Astrocyte of the cerebellum (primary cell): Measurements from ENCODE around the gene INO80E.

Source experiments
- DNase-seq: peaks from one replicate; pipeline ENCODE4 v3.0.0-alpha.2; 2011; ENCODE audit warnings: low read depth
- H3K4me3 ChIP-seq: 2 replicates; pipeline ENCODE4 v1.5.1; 2011; ENCODE audit warnings: mild to moderate bottlenecking, low read depth, low read length, moderate library complexity
- in situ Hi-C: cut with HindIII; loops from 2 replicates; pipeline ENCODE4 v1.10.0; 2017; ENCODE audit warnings: low sequenced_read_pairs
- TF ChIP-seq, protein P1 (sequence below): IDR thresholded peaks from 2 replicates; pipeline ENCODE4 v1.5.1; 2012; ENCODE audit warnings: low read length, low read depth, moderate library complexity, mild to moderate bottlenecking; ENCODE audit errors: missing control alignments

Gene INO80E

DNA sequence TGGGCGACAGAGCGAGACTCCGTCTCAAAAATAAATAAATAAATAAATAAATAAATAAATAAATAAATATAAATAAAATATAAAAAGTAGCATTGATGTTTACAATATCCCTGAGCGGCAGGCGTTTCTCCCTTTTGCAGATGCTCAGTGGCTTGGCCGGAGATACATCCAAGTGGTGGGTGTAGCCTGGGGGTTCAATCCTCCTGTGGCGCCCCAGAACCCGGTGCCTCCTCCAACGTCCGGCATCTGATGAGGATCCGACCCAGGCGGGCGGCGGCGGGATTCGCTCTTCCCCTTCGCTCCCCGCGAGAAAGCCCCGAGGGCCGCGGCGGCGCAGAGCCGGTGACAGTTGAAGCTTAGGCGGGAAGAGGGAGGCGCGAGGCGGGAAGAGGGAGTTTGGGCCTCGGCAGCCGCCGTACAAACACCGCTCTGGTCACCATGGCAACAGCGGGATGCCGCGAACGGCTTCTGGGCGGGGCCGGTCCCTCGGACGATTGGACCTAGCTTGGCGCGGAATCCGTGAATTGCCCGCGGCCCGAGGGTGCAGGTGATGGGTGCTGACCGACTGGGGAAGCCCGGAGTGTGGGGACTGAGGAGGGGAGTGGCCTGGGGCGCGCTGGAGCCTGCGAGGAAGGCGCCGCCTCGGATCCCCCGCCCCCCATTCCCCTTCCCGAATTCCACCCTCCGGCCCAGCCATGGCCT lies 56.8 kb downstream of the INO80E start:
- TF ChIP-seq, protein P1, sequence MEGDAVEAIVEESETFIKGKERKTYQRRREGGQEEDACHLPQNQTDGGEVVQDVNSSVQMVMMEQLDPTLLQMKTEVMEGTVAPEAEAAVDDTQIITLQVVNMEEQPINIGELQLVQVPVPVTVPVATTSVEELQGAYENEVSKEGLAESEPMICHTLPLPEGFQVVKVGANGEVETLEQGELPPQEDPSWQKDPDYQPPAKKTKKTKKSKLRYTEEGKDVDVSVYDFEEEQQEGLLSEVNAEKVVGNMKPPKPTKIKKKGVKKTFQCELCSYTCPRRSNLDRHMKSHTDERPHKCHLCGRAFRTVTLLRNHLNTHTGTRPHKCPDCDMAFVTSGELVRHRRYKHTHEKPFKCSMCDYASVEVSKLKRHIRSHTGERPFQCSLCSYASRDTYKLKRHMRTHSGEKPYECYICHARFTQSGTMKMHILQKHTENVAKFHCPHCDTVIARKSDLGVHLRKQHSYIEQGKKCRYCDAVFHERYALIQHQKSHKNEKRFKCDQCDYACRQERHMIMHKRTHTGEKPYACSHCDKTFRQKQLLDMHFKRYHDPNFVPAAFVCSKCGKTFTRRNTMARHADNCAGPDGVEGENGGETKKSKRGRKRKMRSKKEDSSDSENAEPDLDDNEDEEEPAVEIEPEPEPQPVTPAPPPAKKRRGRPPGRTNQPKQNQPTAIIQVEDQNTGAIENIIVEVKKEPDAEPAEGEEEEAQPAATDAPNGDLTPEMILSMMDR, result no peak
- peak overlapping the region; percentile 87 for H3K4me3 ChIP-seq
- DNase-seq, result peak; percentile 69
- in situ Hi-C loops, result loop anchor here (5.0 kb wide), 1 partner anchor 64 kb away; no protein-coding TSS in a partner anchor

DNA sequence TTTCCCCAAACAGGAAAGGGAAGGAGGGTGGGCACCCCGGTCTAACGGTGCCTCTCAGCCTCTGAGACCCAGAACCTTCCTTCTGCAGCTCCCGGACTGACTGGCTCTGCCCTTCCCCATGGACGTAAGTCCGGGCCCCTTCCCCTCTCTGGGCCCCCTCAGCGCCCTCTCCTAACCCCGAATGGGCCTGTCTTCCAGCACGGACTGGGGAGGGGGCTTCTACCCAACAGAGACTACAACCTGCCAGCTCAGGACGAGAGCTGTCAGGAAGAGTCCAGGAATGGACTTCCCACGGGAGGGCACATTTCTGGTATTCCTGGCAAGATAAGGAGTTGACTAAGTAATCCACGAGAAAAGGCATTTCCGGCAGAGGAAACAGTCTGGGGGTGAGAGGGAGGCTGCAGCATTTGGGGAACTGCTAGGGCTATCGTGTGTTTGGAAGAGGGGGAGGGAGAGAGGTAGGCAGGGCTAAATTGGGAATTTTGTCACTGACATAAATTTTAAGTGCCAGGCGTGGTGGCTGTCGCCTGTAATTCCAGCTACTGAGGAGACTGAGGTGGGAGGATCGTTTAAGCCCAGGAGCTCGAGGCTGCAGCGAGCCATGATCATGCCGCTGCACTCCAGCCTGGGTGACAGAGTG lies 57.5 kb downstream of the INO80E start:
- no peak for DNase-seq
- in situ Hi-C loops, result loop anchor here (5.0 kb wide), 1 partner anchor 64 kb away; no protein-coding TSS in a partner anchor
- TF ChIP-seq, protein P1, result no peak
- H3K4me3 ChIP-seq, result peak overlapping the region; percentile 87

- TF ChIP-seq, protein P1, result no peak
- no peak overlapping the region for H3K4me3 ChIP-seq
- in situ Hi-C loops, result loop anchor here (5.0 kb wide), 1 partner anchor 63 kb away; no protein-coding TSS in a partner anchor
- no peak for DNase-seq
Observed at GRCh38 chr16:30054451-30054850, 58.4 kb downstream of the INO80E start.

DNA sequence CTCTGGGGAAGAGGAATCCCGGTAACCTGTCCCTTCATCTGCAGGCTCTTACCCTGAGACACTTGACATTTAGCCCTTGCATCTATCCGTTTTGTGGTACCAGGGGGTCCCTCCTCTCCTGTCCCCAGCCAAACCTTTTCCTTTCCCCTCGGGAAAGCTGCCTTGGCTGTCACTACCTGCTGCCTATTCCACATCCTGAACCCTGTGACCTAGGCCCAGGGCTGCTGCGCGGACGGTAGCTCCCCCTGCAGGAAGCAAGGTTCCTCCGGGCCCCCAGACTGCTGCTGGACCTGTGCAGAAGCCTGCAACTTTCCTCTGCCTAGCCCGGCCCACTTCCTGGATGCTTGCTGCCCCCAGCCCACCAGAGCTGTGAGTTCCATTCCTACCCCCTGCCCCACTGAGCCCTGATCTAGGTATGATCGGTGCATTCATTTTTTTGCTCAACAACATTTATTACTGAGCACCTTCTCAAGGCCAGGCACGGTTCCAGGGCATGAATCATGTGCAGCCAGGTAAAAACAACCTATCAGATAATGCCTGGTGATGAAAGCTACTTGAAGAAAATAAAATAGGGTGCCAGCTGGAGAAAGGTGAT lies 59.0 kb downstream of the INO80E start:
- TF ChIP-seq, protein P1, result peak; percentile 70
- in situ Hi-C loops, result loop anchor here (5.0 kb wide), 1 partner anchor 62 kb away; no protein-coding TSS in a partner anchor
- no peak overlapping the region for H3K4me3 ChIP-seq
- no peak for DNase-seq
